Islet of Langerhans (tissue), 1 donor: ENCODE results near the gene MGAT3.

Experiments used
- FAIRE-seq: peaks from one replicate; lab custom pipeline; 2011; peaks lifted over from hg19 to GRCh38; lab: Jason Lieb, UNC

The MGAT3 gene

GRCh38 chr22:39452740-39453040, 4.1 kb upstream of the MGAT3 start:
- FAIRE-seq, result no peak

- FAIRE-seq, result no peak
Observed at GRCh38 chr22:39453765-39454378, 2.9 kb upstream of the MGAT3 start.

DNA sequence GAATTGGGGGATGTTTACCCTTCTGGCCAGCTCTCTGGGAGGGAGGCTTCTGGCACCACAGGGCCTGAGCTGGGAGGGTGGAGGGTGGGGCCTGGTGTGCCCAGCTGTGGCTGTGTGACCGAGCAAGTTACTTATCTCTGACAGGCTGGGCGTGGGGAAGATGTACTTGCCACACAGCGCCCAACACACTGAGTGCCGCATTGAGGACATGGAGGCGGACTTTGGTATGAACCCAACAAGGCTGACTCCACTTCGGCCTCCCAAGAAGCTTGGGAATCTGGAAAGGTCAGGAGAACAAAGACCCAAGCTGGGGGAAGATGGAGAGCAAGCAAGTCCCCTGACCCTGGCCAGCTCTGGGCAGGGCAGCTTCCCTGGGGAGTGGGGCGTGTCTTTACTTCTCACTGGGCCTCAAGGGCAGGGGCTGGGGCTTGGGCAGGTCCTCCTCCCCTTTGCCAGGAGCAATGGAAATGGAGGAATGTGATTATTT, 2.4 kb upstream of the MGAT3 start:
- FAIRE-seq, result no peak

DNA sequence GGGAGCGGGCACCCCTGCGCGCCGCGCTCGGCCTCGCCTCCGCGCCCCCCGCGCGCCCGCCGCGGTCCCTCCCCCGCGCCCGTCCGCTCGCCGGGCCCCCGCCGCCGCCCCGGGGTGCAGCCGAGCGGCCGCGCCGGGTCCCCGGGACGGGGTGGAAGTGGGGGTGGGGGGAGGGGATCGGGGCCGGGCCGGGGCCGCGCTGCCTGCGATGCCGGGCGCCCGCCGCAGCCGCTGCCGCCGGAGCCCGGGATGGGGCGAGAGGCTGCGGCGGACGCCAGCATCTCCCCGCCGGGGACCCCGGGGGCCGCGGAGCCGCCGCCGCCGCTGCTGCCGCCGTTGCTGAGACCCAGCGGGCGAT, 365 bp downstream of the MGAT3 start:
- FAIRE-seq, result no peak

DNA sequence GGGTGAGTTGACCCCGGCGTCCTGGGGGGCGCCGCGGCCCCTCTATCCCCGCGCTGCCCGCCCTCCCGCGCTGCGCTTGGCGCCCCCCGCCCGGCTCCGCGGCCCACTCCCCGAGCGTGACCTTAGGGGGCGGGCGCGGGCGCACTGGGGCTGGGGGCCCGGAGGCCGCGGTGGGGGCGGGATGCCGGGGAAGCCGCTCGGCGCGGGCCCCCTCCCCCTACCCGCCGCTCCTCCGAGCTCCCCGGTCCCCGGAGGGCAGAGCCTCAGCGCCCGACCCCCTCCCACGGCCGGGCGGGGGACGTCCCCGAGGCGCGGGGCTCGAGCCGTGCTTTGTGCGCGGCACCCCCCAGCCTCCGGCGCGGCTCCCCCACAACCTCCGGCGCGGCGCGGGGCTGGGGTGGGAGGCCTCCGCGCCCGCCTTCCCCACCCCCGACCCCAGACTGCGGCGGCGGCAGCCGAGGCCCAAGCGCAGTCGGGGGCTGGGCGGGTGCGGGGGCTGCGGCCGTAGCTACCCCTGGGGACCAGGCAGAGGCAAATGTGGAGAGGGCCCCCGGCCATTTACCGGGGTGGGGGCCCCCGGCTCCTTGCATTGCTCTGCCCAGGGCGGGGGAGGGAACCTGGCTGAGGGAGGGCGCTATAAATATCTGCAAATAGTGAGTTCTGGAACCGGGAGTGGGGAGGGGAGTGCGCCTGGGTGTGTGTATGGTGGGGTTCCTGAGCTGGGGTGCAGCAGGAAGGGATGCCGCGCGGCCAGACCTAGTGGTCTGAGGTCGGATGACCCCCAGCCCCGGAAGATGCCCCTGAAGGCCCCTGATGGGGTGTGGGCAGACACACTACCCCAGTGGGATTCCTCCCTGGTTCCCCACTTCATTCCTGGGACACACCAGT, 988 bp downstream of the MGAT3 start:
- FAIRE-seq, result no peak

GRCh38 chr22:39458444-39459083, 1.8 kb downstream of the MGAT3 start:
- FAIRE-seq, result no peak

- FAIRE-seq, result no peak
Observed at GRCh38 chr22:39459681-39460080, 2.9 kb downstream of the MGAT3 start.

DNA sequence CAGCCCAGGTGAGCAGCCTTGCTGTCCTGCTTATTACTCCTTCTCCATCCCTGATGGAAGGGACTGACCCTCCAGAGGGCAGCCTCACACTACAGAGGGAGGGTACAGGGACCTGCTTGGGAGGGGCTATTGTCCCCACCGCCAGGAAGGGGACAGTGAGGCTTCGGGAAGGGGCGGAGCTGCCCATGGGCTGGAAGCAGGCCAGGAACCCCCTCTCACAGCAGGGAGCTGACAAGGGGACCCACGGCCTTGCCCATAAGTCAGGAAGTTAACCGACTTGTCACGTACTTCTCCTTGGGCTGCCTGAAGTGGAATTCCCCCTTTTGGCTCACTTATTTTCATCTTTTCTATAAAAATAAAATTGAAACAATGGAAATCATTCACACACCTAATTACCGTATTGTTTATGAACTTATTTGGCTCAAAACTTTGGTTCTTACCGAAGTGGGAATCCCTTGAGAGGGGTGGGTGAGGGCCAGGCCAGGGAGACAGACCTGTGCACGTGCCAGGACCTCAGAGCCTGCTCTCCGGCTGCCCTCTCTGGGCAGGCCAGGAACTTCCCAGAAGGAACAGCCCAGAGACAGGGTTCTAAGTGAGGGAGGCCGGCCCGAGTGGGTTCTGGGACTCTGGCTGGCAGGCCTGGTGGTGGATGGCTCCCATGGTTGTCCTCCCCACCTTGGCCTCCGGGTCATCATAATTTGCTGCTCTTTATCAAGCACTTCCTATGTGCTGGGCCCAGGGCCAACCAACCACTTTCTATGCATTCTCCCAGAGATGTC, 5.8 kb downstream of the MGAT3 start:
- FAIRE-seq, result no peak

- FAIRE-seq, result no peak
Observed at GRCh38 chr22:39463277-39463676, 6.5 kb downstream of the MGAT3 start.

- no peak for FAIRE-seq
Observed at GRCh38 chr22:39463931-39464390, 7.1 kb downstream of the MGAT3 start.

DNA sequence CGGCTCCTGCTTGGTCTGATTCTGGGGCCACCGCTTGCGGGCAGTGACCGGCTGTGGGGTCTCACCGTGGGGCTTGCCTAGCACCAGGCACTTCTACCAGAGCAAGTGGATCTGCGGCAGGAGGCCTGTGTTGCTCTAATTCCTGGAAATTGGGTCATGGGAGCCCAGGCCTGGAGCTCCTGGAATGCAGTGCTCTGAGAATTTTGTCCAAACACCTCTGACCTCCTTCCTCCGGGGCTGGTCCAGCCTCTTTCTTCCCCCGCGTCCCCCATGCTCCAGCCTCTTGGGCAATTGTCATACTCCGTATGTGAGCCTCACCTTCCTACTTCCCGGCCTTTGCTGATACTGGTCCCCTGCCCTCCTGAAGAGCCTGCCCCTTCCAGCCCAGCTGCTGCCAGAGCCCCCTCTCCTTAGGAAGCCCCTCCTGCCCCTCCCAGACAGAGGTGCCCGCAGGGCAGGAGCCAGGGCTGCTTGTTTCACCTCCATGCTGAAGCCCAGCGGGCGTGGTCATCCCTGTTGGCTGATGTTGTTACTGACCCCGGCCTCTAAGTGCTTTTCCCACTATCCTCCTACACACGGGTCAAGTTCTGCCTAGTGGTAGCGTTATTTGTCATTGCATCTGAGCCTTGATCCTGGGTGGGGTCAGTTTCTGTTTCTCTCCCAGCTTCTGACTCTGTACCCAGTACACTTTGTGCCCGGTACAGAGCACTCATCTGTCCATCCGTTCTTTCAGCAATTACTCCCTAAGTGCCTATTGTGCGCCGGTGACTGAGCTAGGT, 9.6 kb downstream of the MGAT3 start:
- FAIRE-seq, result no peak

GRCh38 chr22:39467390-39467895, 10.6 kb downstream of the MGAT3 start:
- FAIRE-seq, result no peak

DNA sequence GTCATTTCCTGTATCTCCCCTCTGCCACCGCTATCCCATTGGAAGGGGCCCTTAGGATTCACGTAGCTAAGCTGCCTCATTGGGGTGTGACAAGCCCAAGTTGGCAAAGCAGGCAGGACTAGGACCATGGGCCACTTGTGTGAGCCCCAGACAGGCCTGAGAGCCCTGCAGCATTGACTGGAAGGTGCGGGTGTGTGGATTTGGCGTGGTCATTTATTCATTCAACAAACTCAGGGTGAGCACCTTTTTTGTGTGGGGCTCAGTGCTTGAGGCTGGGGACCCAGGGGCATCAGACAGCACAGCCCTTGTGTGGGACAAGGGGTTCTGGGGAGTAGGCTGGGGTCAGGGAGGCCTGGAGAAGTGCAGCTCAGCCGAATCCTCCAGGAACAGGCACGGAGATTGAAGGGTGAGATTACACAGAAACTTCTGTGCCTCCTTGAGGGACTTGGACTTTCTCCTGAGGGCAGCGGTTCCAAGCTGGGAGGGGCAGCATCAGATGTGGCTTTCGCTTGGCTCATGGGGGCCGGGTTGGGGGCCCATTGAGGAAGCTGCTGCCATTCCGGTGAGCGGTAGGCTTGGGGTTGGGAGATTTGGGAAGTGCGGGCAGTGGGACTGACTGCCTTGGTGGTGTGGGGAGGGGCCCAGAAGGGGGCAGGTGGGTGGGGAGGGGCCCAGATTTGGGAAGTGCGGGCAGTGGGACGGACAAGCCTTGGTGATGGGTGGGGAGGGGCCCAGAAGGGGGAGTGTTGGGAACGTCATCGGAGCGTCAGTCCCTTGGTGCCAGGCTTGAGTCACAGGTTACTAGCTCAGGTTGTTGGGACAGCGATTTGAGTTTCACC, 11.9 kb downstream of the MGAT3 start:
- FAIRE-seq, result no peak

GRCh38 chr22:39469326-39469680, 12.5 kb downstream of the MGAT3 start:
- FAIRE-seq, result no peak

- FAIRE-seq, result no peak
Observed at GRCh38 chr22:39469681-39470450, 13.1 kb downstream of the MGAT3 start.

- no peak for FAIRE-seq
Observed at GRCh38 chr22:39470451-39471291, 13.9 kb downstream of the MGAT3 start.

DNA sequence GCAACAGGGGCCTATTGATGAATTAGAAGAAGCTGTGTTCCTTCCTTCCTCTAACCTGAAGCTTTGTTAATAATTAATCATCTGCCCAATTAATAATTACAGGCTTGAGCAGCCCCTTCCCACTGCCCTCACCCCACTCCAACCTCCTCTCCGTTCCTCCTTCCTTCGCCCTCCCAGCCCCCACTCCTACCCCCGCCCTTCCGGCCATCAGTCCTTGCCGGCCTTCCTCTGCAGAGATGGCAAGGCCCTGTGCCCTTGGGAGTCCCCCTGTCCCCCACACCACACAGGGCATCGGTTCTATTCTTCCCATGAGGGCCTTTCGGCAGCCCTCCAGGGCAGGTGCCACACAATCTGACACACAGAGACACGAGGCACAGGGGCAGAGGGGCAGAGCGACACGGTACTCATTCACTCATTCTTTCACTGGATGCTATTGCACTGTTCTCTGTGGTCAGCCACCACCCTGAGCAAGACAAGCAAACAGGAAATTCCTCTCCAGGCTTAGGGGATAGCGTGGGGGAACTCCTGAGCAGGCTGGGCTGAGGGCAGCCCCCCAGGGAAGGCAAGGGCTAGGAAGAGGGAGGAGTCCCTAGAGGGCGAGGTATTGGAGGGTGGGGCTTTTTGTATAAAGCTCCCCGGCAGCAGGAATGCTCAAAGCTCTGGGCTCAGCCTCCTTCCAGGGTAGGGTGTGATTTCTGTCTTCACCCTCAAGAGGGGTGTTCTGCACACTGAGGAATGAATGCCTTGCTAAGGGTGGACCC, 14.7 kb downstream of the MGAT3 start:
- no peak for FAIRE-seq
